GM12865 (cell line): ENCODE measurements around the gene CMTM2.
A peak's percentile ranks its signal among the peaks of the same experiment; 100 is the strongest.

Source experiments
- DNase-seq: peaks from one replicate; pipeline ENCODE4 v3.0.0; 2010; ENCODE audit warnings: low read depth
- H3K4me3 ChIP-seq: 2 replicates; pipeline ENCODE4 v1.5.1; 2011; ENCODE audit warnings: mild to moderate bottlenecking, low read depth, low read length, control low read depth
- CTCF ChIP-seq: IDR thresholded peaks from 2 replicates; pipeline ENCODE4 v1.5.1; 2011; ENCODE audit warnings: low read length, control low read depth, low read depth, inconsistent platforms; ENCODE audit not compliant: insufficient read depth; ENCODE audit errors: missing control alignments

Gene CMTM2

DNA sequence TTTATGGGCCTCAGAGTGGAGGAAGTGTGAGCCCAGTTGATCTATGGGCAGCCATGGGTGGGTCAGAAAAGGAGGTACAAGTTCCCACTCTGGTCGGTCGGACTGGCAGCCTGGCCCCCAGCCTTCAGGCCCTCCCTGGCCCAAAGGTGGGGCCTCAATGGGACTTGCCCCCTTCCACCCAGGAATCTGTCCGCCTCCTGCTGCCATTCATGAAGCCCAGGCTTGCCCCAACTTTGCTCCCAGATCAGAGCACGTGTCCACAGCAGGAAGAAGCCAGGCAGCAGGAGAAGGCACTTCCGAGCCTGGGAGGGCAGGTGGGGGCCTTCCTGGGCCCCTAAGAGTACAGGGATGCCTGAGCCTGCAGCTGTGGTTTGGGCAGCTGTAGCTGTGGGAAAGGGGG lies 22.2 kb downstream of the CMTM2 start:
- TF ChIP-seq CTCF: no peak
- DNase-seq: no peak
- no peak overlapping the region for H3K4me3 ChIP-seq

GRCh38 chr16:66603537-66604375 lies 24.5 kb downstream of the CMTM2 start:
- peak; percentile 69 for DNase-seq
- TF ChIP-seq CTCF: no peak
- peak overlapping the region; percentile 22 for H3K4me3 ChIP-seq

DNA sequence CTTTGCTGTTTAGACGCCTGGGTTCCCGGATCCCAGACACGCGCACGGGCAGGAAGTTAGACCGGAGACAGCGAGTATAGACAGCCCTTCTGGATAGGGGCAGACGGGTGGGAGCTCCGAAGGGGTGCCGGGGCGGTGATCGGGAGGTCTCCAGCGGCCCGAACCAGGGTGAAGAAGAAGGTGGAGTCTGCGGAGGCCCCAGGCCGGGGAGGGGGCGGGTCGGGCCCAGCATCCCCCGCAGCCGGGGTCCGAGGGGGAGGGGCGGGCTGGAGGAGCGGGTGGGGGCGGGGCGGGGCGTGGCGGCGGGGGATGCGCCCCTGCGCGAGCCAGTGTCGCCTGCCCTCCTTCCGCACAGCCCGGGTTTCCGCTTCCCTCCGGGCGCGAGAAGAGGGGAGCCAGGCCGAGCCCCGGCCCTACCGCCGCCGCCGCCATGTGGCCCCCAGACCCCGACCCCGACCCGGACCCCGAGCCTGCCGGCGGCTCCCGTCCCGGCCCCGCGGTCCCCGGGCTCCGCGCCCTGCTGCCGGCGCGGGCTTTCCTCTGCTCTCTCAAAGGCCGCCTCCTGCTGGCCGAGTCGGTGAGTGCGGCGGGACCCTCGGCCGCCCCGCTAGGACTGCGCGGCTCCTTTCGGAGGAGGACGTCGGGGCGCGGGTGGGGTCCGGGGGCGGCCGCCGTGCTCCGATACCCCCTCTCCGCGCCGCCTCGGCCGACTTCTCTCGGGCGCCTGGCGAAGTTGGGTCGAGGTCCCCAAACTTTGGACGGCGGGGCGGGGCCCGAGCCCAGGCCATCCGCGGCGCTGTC lies 25.3 kb downstream of the CMTM2 start, which contains the start of gene CMTM3:
Gene CMTM3, plus strand, starts transcription at position 329 of the 801 bp plus-strand sequence. Its CDS starts 102 bp downstream, at position 431.
- peak; percentile 65 for TF ChIP-seq CTCF
- DNase-seq: peak; percentile 60
- H3K4me3 ChIP-seq: peak within 1 kb of the TSS; percentile 52

DNA sequence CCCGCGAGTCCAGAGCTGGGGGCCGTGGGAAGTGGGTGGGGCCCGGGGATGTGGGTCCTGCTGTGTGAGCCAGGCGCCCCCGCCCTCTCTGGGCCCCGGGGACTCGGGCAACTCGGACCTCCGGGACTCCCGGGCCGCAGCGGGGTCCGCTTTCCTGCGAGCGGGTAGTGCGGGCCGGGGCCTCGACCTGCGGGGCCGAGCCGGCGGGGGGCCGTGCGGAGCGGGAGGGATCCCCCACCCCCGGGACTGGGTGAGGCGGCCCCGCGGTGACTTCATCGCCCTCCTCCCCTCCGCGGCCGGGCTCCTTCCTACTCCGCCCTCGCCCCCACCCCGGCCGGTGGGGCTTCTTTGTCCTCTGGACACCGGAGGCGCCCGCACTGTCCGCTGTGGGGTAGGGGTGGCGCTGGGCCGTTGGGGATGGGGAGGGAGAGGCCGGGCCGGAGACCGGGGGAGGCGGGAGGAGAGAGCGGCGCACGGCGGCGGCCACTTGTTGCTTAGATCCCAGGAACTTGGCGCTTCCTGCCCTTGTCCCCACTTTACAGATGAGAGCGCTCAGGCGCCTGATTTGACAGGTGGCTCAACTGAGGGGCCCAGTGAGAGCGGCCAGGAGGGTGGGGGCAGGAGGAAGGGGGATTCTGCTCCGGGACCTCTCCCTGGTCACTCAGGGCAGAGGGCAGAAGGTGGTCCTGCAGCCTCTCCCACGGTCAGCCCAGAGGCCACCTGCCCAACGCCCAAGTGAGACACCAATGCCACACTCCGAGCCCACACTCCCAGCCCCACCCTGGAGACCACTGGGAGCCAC lies 26.1 kb downstream of the CMTM2 start:
- TF ChIP-seq CTCF: no peak
- H3K4me3 ChIP-seq: peak overlapping the region; percentile 52
- peak; percentile 18 for DNase-seq

GRCh38 chr16:66605979-66606751 lies 26.9 kb downstream of the CMTM2 start:
- H3K4me3 ChIP-seq: peak overlapping the region; percentile 52
- no peak for TF ChIP-seq CTCF
- peak; percentile 84 for DNase-seq
